ENCODE results near the gene PNPLA5.

PNPLA5 gene

GRCh38 chr22:43852573-43853327, 39.1 kb downstream of the PNPLA5 start:
- no peak for DNase-seq

- no peak for DNase-seq
These were observed 39.9 kb downstream of the PNPLA5 start for GRCh38 chr22:43851979-43852307.

- no peak for DNase-seq
These were observed 40.5 kb downstream of the PNPLA5 start for GRCh38 chr22:43851058-43851978.

GRCh38 chr22:43850529-43850928, 41.3 kb downstream of the PNPLA5 start:
- DNase-seq = no peak

GRCh38 chr22:43849731-43850130, 42.1 kb downstream of the PNPLA5 start:
- no peak for DNase-seq

- no peak for DNase-seq
These were observed 43.2 kb downstream of the PNPLA5 start for GRCh38 chr22:43848366-43849171.

GRCh38 chr22:43847376-43848289, 44.2 kb downstream of the PNPLA5 start:
- no peak for DNase-seq

GRCh38 chr22:43846966-43847365, 44.8 kb downstream of the PNPLA5 start:
- DNase-seq = no peak

- no peak for DNase-seq
These were observed 45.8 kb downstream of the PNPLA5 start for GRCh38 chr22:43845981-43846380.

GRCh38 chr22:43844560-43845545, 47.0 kb downstream of the PNPLA5 start:
- no peak for DNase-seq

- DNase-seq = no peak
These were observed 47.9 kb downstream of the PNPLA5 start for GRCh38 chr22:43843783-43844530.

- DNase-seq = no peak
These were observed 50.1 kb downstream of the PNPLA5 start for GRCh38 chr22:43841742-43842141.

GRCh38 chr22:43840851-43841250, 51.0 kb downstream of the PNPLA5 start:
- DNase-seq = no peak

- DNase-seq = no peak
These were observed 51.4 kb downstream of the PNPLA5 start for GRCh38 chr22:43840431-43840830.

- no peak for DNase-seq
These were observed 52.0 kb downstream of the PNPLA5 start for GRCh38 chr22:43839781-43840180.

- DNase-seq = no peak
These were observed 53.1 kb downstream of the PNPLA5 start for GRCh38 chr22:43838571-43839307.

GRCh38 chr22:43838161-43838560, 53.7 kb downstream of the PNPLA5 start:
- DNase-seq = no peak

GRCh38 chr22:43837666-43838065, 54.1 kb downstream of the PNPLA5 start:
- no peak for DNase-seq

- no peak for DNase-seq
These were observed 56.1 kb downstream of the PNPLA5 start for GRCh38 chr22:43835736-43836135.

All from stimulated activated CD4-positive, alpha-beta T cell treated with anti-CD3 and anti-CD28 coated beads, Interleukin-15, amount 100 ng/mL, for 24 hours (primary cell).